ENCODE results near the gene MIB2. TPM values are rescaled to one million over a fixed set of nuclear protein-coding genes. Genes with fewer than 3 reads are reported as not detected.

The MIB2 gene
- total and polyA plus RNA-seq, 10 of the 15 experiments (the other 5 are each of a cell fraction or from before 2014, with no cell fraction given): 0.42 to 26.8 (median 10.9) TPM; not detected in 1

DNA sequence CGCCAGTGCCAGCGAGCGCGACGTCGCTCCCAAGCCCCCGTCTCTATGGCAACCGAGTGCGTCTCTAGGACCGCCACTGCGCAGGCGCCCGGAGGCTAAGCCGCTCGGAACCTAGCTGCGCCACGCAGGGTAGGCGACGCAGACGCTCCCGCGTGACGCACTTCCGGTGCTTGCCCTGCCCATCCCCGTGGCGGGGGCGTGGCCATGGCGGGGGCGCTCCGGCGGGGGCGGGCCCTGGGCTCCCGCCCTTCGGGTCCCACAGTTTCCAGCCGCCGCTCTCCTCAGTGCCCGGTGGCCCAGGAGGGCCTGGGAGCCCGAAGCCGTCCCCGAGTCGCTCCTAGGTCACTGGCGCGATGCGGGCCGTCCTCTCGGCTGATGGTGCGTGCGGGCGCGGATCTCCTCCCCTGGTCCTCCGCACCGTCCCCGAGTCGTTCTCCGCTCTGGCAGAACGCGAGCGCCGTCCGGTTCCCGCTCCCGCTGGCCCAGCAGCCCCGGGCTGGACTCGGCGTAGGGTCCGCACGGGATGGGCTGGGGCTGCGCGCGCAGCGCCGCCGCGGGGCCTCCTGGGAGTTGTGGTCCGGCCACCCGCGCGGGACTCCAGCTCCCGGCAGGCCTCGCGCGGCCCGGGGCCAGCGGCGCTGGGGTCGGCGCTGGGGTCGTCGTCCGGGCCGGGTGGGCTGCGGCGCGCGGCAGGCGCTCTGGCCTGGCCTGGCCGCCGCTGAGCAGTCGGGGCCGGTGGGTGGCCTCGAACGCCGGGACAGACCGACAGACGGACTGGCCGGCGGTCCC lies at the start of gene MIB2 (continued):
- TF ChIP-seq, protein P1, sequence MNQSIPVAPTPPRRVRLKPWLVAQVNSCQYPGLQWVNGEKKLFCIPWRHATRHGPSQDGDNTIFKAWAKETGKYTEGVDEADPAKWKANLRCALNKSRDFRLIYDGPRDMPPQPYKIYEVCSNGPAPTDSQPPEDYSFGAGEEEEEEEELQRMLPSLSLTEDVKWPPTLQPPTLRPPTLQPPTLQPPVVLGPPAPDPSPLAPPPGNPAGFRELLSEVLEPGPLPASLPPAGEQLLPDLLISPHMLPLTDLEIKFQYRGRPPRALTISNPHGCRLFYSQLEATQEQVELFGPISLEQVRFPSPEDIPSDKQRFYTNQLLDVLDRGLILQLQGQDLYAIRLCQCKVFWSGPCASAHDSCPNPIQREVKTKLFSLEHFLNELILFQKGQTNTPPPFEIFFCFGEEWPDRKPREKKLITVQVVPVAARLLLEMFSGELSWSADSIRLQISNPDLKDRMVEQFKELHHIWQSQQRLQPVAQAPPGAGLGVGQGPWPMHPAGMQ (IDR thresholded peaks at IDR 0.05; ENCODE audit: borderline replicate concordance): no peak
- TF ChIP-seq PAX5 (IDR thresholded peaks at IDR 0.05; ENCODE audit: borderline replicate concordance, low read depth, low read length): peak; percentile 51; the same call in 1 of the 2 replicates
- no peak for TF ChIP-seq TCF7 (IDR thresholded peaks at IDR 0.05; ENCODE audit: borderline replicate concordance)
- no peak for TF ChIP-seq FOXM1 (IDR thresholded peaks at IDR 0.05; ENCODE audit: low read depth, low read length)
- TF ChIP-seq, protein P2, sequence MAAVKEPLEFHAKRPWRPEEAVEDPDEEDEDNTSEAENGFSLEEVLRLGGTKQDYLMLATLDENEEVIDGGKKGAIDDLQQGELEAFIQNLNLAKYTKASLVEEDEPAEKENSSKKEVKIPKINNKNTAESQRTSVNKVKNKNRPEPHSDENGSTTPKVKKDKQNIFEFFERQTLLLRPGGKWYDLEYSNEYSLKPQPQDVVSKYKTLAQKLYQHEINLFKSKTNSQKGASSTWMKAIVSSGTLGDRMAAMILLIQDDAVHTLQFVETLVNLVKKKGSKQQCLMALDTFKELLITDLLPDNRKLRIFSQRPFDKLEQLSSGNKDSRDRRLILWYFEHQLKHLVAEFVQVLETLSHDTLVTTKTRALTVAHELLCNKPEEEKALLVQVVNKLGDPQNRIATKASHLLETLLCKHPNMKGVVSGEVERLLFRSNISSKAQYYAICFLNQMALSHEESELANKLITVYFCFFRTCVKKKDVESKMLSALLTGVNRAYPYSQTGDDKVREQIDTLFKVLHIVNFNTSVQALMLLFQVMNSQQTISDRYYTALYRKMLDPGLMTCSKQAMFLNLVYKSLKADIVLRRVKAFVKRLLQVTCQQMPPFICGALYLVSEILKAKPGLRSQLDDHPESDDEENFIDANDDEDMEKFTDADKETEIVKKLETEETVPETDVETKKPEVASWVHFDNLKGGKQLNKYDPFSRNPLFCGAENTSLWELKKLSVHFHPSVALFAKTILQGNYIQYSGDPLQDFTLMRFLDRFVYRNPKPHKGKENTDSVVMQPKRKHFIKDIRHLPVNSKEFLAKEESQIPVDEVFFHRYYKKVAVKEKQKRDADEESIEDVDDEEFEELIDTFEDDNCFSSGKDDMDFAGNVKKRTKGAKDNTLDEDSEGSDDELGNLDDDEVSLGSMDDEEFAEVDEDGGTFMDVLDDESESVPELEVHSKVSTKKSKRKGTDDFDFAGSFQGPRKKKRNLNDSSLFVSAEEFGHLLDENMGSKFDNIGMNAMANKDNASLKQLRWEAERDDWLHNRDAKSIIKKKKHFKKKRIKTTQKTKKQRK (IDR thresholded peaks at IDR 0.05; ENCODE audit: low read depth, low read length): no peak
- peak; percentile 26; the same call in 1 of the 2 replicates for TF ChIP-seq ZNF207 (IDR thresholded peaks at IDR 0.05; ENCODE audit: borderline replicate concordance)
- no peak for TF ChIP-seq SPI1 (IDR thresholded peaks at IDR 0.05; ENCODE audit: borderline replicate concordance, insufficient read depth, low read depth, low read length)
- TF ChIP-seq SMAD5 (IDR thresholded peaks at IDR 0.05; ENCODE audit: low read depth): no peak
- TF ChIP-seq NFIC (IDR thresholded peaks at IDR 0.05; ENCODE audit: low read depth, low read length): no peak
- no peak for TF ChIP-seq KDM1A (IDR thresholded peaks at IDR 0.05; ENCODE audit: borderline replicate concordance)
- TF ChIP-seq STAT3 (IDR thresholded peaks at IDR 0.05; ENCODE audit: low read depth, low read length): no peak
- no peak for TF ChIP-seq WRNIP1 (IDR thresholded peaks at IDR 0.05; ENCODE audit: borderline replicate concordance, low read depth, low read length)
- TF ChIP-seq TAF1 (IDR thresholded peaks at IDR 0.05; ENCODE audit: borderline replicate concordance, low read depth, low read length): peak; percentile 52; the same call in 1 of the 2 replicates
- TF ChIP-seq SMC3 (IDR thresholded peaks at IDR 0.05; ENCODE audit: borderline replicate concordance, low read length): no peak
- TF ChIP-seq CHD4 (IDR thresholded peaks at IDR 0.05): no peak
- TF ChIP-seq, protein P3, sequence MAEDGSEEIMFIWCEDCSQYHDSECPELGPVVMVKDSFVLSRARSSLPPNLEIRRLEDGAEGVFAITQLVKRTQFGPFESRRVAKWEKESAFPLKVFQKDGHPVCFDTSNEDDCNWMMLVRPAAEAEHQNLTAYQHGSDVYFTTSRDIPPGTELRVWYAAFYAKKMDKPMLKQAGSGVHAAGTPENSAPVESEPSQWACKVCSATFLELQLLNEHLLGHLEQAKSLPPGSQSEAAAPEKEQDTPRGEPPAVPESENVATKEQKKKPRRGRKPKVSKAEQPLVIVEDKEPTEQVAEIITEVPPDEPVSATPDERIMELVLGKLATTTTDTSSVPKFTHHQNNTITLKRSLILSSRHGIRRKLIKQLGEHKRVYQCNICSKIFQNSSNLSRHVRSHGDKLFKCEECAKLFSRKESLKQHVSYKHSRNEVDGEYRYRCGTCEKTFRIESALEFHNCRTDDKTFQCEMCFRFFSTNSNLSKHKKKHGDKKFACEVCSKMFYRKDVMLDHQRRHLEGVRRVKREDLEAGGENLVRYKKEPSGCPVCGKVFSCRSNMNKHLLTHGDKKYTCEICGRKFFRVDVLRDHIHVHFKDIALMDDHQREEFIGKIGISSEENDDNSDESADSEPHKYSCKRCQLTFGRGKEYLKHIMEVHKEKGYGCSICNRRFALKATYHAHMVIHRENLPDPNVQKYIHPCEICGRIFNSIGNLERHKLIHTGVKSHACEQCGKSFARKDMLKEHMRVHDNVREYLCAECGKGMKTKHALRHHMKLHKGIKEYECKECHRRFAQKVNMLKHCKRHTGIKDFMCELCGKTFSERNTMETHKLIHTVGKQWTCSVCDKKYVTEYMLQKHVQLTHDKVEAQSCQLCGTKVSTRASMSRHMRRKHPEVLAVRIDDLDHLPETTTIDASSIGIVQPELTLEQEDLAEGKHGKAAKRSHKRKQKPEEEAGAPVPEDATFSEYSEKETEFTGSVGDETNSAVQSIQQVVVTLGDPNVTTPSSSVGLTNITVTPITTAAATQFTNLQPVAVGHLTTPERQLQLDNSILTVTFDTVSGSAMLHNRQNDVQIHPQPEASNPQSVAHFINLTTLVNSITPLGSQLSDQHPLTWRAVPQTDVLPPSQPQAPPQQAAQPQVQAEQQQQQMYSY (CRISPR knock-in tag; IDR thresholded peaks at IDR 0.05): no peak
- no peak for TF ChIP-seq YBX1 (IDR thresholded peaks at IDR 0.05)
- TF ChIP-seq TARDBP (IDR thresholded peaks at IDR 0.05; ENCODE audit: borderline replicate concordance): no peak
- no peak for TF ChIP-seq HDAC6 (IDR thresholded peaks at IDR 0.05; ENCODE audit: unreplicated experiment)
- no peak for TF ChIP-seq SUZ12 (IDR thresholded peaks at IDR 0.05; ENCODE audit: unreplicated experiment)
- TF ChIP-seq, protein P4, sequence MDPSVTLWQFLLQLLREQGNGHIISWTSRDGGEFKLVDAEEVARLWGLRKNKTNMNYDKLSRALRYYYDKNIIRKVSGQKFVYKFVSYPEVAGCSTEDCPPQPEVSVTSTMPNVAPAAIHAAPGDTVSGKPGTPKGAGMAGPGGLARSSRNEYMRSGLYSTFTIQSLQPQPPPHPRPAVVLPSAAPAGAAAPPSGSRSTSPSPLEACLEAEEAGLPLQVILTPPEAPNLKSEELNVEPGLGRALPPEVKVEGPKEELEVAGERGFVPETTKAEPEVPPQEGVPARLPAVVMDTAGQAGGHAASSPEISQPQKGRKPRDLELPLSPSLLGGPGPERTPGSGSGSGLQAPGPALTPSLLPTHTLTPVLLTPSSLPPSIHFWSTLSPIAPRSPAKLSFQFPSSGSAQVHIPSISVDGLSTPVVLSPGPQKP (IDR thresholded peaks at IDR 0.05; ENCODE audit: low read depth, low read length): peak; percentile 78
- TF ChIP-seq ZNF217 (IDR thresholded peaks at IDR 0.05): 0 out of 2 replicates have a peak, but pooled peaks have one; percentile 50
